Fibroblast of pulmonary artery (primary cell): ENCODE measurements around the gene KCNK7.

Source experiments
- DNase-seq: peaks from one replicate; pipeline ENCODE4 v3.0.0-alpha.2; 2010; ENCODE audit warnings: low read depth
- H3K4me3 ChIP-seq: replicated peaks from 2 replicates; pipeline ENCODE4 v1.5.1; 2011; ENCODE audit warnings: low read depth, mild to moderate bottlenecking, control low read depth, low read length, moderate library complexity
- TF ChIP-seq, protein P1 (sequence below): IDR thresholded peaks from 2 replicates; pipeline ENCODE4 v1.5.1; 2011; ENCODE audit warnings: mild to moderate bottlenecking, control low read depth, low read length, inconsistent platforms; ENCODE audit errors: missing control alignments

Gene KCNK7

GRCh38 chr11:65586247-65586630, 9.4 kb downstream of the KCNK7 start:
- TF ChIP-seq, protein P1, sequence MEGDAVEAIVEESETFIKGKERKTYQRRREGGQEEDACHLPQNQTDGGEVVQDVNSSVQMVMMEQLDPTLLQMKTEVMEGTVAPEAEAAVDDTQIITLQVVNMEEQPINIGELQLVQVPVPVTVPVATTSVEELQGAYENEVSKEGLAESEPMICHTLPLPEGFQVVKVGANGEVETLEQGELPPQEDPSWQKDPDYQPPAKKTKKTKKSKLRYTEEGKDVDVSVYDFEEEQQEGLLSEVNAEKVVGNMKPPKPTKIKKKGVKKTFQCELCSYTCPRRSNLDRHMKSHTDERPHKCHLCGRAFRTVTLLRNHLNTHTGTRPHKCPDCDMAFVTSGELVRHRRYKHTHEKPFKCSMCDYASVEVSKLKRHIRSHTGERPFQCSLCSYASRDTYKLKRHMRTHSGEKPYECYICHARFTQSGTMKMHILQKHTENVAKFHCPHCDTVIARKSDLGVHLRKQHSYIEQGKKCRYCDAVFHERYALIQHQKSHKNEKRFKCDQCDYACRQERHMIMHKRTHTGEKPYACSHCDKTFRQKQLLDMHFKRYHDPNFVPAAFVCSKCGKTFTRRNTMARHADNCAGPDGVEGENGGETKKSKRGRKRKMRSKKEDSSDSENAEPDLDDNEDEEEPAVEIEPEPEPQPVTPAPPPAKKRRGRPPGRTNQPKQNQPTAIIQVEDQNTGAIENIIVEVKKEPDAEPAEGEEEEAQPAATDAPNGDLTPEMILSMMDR, result no peak
- no peak for DNase-seq
- H3K4me3 ChIP-seq, result no peak overlapping the region

DNA sequence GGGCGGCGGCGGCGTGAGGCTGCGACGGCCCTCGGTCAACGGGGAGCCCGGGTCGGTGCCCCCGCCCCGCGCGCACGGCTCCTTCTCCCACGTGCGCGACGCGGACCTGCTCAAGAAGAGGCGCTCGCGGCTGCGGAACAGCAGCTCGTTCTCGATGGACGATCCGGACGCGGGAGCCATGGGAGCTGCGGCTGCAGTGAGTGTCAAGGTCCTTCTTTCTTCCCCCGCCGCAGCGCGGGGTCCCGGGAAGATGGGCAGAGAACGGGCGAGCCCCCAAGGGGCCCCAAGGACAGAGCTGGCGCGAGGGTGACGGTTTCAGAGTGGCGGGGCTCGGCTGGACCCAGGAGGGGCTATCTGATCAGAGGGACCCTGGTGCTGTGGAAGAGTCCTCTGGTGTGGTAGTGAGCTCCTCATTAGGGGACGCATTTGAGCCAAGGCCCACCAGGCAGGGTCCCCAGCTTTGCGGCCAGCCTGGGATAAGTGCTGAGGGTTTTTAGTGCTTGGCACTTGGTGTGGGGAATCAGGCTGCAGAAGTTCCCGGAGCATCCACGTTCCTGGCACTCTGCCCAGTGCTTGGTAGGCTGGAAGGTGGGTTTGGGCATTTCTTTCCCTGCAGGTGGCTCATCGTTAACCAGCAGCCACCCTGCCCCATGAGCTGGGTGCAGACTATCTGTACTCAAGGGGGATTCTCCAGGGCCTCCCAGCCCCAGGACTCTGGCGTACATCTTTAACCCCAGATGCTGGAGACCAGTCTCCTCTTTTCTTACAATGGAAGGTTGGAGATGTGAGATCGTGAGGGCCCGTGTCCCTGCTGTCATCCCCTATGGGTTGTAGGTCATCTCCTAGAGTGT, 10.0 kb downstream of the KCNK7 start:
- TF ChIP-seq, protein P1, result no peak
- no peak overlapping the region for H3K4me3 ChIP-seq
- no peak for DNase-seq

- no peak overlapping the region for H3K4me3 ChIP-seq
- TF ChIP-seq, protein P1, result no peak
- no peak for DNase-seq
Measured at GRCh38 chr11:65584723-65585171, 10.9 kb downstream of the KCNK7 start.

GRCh38 chr11:65584106-65584505, 11.5 kb downstream of the KCNK7 start:
- no peak overlapping the region for H3K4me3 ChIP-seq
- DNase-seq, result no peak
- TF ChIP-seq, protein P1, result no peak

- TF ChIP-seq, protein P1, result no peak
- H3K4me3 ChIP-seq, result no peak overlapping the region
- DNase-seq, result no peak
Measured at GRCh38 chr11:65583589-65583988, 12.0 kb downstream of the KCNK7 start.

DNA sequence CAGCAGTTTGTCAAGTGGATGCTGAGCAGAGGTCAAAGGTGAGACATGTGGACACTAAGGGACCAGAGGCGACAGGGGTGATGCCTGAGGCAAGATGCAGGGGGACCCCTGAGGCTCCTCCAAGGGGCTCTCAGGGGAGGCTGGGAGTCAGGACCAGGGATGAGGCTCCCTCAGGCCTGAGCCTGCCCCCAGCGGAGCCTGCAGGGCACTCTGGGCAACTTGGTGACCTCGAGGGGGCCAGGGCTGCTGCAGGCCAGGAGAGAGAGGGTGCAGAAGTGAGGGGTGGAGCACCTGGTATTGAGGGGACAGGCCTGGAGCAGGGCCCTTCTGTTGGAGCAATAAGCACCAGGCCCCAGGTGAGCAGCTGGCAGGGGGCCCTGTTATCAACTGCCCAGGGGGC, 13.7 kb downstream of the KCNK7 start:
- no peak for DNase-seq
- TF ChIP-seq, protein P1, result no peak
- no peak overlapping the region for H3K4me3 ChIP-seq

DNA sequence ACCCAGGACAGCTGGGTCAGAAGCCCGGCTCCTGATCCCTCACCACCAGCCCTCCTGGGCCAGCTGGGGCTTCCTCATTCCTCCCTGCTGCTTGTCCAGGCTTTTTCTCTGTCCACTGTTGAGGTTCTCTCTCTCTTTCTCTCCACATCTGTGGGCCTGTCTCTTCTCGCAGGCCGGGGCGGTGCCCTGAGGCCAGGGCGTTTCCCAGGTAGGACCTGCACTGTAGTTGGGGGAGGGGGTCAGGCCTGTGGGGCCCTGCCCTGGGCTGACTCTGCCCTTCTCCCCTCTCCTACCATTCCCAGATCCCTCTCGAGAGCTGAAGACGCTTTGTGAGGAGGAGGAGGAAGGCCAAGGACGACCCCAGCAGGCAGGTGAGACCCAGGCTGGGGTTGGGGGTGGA, 14.8 kb downstream of the KCNK7 start:
- DNase-seq, result no peak
- TF ChIP-seq, protein P1, result no peak
- no peak overlapping the region for H3K4me3 ChIP-seq
